SH-SY5Y (cell line): ENCODE results near the gene DNAAF2.

Source experiments
- GATA2 ChIP-seq: IDR thresholded peaks from 2 replicates; pipeline ENCODE4 v1.6.1; 2011; ENCODE audit warnings: mild to moderate bottlenecking, low read depth, low read length
- GATA3 ChIP-seq: IDR thresholded peaks from 2 replicates; pipeline ENCODE4 v1.6.1; 2011; ENCODE audit warnings: low read depth, mild to moderate bottlenecking, low read length, moderate library complexity

Gene DNAAF2

DNA sequence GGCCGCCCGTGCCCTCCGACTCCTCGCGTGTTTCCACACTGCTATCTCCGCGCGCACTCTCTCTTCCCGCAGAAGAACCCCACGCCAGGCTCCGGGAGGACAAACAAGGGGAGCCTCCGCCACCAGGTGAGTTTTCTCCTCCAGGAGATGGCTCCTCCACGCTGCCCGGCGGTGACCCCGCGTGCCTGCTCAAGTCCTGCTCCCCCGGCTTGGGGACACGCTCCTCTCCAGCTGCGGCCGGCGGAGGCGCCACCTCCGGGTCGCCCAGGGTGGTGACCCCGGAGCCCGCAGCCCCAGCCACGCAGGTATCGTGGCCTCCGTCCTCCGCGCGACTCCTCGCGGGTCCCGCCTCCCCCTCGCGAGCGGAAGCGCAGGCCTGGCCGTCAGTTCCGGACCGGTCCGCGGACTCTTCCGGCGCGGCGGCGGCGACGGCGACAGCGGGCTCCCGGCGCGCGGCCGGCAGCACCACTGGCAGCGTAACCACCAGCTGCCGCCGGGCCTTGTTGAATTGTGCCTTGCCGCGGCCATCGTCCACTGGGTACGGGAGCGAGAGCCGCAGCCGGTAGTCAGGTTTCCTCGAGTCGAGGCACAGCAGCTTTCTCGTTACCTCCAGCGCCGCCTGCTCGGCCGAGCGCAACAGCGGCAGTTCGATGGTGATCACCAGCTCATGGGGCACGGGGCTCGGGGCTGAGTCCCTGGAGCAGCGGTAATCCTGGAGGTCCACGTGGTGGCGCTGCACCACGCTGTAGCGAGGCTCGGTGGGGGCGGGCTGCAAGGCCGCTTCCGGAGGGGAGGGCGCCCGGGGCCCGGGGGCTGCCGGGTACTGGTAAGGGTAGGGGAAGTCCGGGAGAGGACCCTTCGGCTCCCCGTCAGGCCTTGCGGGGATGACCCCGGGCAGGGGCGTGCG, 1.2 kb downstream of the DNAAF2 start:
- TF ChIP-seq GATA3 (no peak), GATA2 (no peak)

DNA sequence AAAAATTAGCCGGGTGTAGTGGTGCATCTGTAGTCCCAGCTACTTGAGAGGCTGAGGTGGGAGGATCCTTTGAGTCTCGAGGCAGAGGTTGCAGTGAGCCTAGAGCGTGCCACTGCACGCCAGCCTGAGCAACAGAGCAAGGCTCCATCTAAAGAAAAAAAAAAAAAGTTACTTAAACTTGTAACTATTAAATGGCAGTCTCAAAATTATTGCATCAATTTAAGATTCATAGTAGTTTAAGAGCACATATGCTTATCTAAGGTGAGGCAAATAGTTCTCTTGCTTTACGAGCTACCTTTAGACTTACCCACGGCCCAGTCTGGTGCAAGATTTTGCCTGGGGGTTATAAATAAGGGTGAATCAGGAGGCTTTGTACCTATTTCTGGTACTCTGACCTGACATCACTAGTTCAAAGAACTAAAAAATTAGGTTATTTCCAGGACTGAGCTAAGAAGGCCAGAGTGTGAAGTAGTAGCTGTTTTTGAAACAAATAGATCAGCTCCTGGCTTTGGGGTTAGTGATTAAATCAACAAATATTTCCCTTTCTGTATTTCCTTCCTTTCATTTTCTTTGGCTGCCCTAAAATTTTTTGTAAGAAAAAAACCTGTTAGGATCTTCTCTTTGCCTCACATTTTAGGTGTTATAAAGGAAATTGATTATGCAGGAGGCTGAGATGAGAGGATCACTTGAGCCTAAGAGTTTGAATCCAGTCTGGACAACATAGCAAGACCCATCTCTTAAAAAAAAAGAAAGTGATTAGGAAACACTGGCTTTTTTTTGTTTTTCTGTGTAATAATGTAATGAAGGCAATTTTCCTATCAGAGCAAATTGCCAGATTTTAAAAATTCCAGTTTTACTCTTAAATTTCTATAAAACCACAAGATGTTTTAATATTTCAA, 10.9 kb downstream of the DNAAF2 start:
- TF ChIP-seq GATA2 = no peak
- no peak for TF ChIP-seq GATA3

DNA sequence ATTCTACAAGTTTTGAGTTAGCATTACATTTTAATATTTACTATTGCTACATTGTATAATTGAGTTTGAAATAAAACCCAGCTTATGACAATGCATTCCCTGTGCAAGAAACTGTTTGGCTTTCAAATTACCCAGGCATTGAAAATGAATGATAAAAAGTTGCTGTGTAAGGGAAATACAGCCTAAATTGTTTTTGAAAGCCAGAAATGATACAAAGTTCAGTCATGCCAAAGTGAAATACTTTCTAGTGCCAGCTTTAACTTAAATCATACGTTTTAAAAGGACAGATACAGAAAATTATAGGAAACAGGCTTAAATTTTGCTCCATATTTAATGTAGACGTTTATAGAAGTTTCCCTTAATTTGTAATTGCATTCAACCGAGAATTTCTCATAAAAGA, 11.7 kb downstream of the DNAAF2 start:
- no peak for TF ChIP-seq GATA3
- no peak for TF ChIP-seq GATA2

DNA sequence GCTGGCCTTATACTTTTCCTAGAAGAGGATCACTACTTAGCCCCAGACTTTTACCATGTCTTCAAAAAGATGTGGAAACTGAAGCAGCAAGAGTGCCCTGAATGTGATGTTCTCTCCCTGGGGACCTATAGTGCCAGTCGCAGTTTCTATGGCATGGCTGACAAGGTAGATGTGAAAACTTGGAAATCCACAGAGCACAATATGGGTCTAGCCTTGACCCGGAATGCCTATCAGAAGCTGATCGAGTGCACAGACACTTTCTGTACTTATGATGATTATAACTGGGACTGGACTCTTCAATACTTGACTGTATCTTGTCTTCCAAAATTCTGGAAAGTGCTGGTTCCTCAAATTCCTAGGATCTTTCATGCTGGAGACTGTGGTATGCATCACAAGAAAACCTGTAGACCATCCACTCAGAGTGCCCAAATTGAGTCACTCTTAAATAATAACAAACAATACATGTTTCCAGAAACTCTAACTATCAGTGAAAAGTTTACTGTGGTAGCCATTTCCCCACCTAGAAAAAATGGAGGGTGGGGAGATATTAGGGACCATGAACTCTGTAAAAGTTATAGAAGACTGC, 12.9 kb downstream of the DNAAF2 start:
- TF ChIP-seq GATA3 (no peak), GATA2 (no peak)

DNA sequence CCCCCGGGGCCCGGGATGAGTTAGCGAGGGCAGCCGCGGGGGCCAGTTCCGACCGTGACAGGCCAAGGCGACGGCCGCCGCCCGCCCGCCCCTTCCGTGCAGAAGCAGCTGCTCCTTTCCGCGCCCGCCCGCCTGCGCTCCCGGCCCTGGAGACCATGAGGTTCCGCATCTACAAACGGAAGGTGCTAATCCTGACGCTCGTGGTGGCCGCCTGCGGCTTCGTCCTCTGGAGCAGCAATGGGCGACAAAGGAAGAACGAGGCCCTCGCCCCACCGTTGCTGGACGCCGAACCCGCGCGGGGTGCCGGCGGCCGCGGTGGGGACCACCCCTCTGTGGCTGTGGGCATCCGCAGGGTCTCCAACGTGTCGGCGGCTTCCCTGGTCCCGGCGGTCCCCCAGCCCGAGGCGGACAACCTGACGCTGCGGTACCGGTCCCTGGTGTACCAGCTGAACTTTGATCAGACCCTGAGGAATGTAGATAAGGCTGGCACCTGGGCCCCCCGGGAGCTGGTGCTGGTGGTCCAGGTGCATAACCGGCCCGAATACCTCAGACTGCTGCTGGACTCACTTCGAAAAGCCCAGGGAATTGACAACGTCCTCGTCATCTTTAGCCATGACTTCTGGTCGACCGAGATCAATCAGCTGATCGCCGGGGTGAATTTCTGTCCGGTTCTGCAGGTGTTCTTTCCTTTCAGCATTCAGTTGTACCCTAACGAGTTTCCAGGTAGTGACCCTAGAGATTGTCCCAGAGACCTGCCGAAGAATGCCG, 13.7 kb downstream of the DNAAF2 start:
- TF ChIP-seq GATA2 (no peak), GATA3 (no peak)

DNA sequence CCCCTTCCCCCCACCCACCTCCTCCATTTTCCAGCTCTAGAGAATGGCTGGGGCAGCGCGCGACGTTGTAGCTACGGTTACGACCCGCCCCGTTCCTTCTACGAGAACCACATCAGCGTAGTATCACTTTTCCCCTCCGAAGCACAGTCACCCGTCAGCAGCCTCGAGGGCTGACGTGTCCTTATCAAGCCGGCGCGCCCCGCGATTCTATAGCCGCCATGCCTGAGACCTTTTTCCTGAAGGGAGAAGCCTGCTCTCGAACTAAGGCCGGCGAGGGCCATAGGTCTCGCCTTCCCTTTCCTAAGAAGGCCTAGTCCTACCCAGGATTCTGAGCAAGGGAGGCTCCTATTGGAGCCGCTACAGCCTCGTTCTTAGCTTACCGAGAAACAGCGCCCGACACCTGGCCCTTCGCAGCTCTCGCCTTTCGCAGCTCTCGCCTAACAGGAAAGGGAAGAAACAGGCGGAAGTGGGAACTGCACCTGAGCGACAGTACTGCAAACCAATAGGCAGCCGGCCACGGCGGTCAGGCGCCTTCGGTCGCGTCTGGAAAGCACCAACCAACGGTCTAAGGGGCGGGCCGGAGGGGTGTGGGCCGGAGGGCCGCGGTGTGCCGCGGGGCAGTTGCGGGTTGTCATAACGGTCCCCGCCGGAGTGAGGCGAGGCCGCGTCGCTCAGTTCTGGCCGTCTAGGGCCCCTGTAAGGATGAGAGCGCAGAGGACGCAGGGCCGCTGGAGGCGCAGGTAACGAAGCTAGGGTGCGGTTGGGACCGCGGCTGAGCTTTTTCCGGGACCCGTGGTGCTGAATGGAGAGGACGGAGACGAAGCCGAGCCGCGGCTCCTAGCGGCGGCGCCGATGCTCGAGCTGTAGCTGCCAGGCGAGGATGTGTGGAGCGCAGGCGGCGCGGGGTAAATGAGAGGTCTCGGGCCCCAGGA, 14.6 kb downstream of the DNAAF2 start, which contains the start of the genes MGAT2 and RPL36AL:
TSS of gene MGAT2 (plus strand) at position 618 of the 932 bp plus-strand sequence. CDS start 470 bp downstream, outside the sequence.
TSS of gene RPL36AL (minus strand) at position 445 of the 932 bp plus-strand sequence. CDS start 1,522 bp downstream, outside the sequence.
- no peak for TF ChIP-seq GATA3

DNA sequence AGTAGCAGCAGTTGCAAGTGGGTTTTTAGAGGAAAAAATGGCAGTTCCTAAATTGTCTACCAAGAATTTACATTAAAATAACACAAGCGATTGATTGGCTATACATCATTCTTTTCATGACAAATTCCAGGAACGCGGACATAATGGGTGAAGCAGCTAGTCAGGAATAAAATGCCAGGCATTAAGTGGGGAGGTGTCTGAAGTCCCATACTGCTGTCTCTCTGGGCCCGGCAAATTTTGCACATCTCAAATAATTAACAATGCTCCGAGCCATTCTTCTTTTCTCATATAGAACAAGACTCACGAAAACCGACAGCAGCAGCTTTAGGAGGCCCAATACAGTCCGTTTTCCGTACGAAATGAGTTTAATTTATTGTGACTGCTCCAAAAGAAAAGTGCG, 15.3 kb downstream of the DNAAF2 start:
- TF ChIP-seq GATA2 (no peak), GATA3 (no peak)

DNA sequence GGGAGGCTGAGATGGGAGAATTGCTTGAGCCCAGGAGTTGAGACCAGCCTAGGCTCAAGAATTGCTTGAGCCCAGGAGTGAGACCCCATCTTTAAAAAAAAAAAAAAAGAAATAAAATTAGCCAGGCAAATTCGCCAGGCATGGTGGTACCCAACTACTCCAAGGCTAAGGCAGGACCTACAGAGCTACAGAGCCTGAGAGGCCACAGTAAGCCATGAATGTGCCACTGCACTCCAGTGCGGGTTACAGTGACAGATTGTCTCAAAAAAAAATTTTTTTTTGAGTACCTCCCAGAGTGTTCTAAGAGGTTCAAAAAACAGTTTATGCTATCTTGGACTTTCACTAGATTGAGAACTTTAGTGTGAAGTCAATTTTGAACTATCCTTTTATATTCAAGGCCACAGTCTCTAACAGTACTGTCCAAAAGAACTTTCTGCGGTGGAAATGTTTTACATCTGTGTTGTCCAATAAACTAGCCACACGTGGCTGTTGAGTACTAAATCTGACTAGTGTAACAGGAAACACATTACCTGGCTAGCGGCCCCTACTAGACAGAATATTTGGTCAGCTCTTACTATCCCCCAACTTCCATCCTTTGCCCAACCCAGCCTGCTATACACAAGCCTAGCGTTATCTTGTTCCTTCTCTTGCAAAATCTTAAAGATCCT, 17.1 kb downstream of the DNAAF2 start:
- TF ChIP-seq GATA2 (no peak), GATA3 (no peak)

DNA sequence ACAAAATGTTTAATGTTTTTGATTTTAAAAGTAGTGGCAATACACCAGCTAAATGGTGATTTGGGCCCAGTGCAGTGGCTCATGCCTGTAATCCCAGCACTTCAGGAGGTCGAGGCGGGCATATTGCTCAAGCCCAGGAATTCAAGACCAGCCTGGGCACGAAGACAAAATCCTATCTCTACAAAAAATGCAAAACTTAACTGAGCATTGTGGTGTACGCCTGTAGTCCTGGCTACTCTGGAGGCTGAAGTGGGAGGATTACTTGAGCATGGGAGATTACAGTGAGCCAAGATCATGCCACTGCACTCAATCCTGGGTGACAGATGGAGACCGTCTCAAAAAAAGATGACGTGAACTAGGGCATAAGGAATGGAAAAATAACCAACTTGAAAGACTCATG, 19.3 kb downstream of the DNAAF2 start:
- TF ChIP-seq GATA2 (no peak), GATA3 (no peak)

DNA sequence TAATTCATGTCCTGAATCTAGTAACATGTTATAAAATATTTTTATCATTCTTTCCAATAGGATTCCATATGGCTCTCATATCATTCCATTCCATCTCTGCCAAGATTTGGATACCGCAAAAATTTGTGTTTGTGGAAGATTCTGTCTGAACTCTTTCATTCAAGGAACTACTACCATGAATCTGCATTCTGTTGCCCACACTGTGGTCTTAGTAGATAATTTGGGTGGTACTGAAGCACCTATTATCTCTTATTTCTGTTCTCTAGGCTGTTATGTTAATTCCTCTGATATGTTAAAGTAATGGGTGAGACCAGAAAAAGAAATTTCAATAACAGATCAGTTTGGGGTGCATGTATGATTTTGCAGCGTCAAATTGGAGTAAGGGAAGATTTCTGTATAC, 20.8 kb downstream of the DNAAF2 start:
- no peak for TF ChIP-seq GATA3
- no peak for TF ChIP-seq GATA2

DNA sequence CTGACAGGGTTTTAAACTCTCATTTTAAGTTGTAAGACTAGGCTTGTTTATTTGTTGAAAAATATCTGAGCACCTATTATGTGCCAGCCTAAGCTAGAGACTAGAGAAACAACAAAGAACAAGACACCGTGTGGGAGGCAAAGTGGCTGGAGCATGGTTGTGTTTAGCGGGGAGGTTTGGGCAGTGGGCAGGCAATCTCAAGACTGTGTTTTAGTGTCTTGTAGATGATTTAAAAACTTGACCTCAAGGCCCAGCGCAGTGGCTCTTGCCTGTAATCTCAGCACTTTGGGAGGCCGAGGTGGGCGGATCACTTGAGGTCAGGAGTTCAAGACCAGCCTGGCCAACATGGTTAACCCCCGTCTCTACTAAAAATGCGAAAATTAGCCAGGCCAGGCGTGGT, 22.4 kb downstream of the DNAAF2 start:
- TF ChIP-seq GATA2 = no peak
- no peak for TF ChIP-seq GATA3

DNA sequence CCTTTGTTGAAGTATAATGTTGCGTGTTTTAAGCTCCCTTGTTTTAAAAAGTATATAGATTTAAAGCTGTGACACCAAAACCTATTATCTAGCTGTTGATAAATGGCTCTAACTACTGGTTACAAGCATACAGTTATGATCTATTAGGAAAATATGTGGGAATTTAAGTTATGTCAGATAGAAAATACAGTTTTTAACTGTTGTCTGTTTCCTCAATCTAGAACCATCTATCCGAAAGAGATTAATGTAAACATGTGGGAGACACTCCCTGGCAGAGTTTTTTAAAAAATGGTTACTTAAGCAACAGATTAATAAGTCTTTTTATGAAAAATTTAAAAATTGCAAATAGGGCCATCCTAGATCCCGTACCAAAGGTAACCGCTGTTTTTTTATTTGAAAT, 22.8 kb downstream of the DNAAF2 start:
- TF ChIP-seq GATA2 = no peak
